GM19372 (cell line): Measurements from ENCODE around the gene UQCR11.

Source experiments
- ATAC-seq: cut with Tn5 transposase; IDR thresholded peaks from one replicate; pipeline ENCODE4 v1.9.1; 2021; ENCODE audit warnings: mild to moderate bottlenecking, low read depth, moderate library complexity; ENCODE audit not compliant: unreplicated experiment

UQCR11 gene

GRCh38 chr19:1618157-1619093 is 13.2 kb upstream of the UQCR11 start:
- ATAC-seq, result no peak

- no peak for ATAC-seq
These were observed 11.6 kb upstream of the UQCR11 start for GRCh38 chr19:1616875-1617274.

GRCh38 chr19:1616396-1616795 is 11.1 kb upstream of the UQCR11 start:
- no peak for ATAC-seq

- no peak for ATAC-seq
These were observed 10.0 kb upstream of the UQCR11 start for GRCh38 chr19:1615156-1615765.

- ATAC-seq, result no peak
These were observed 8.7 kb upstream of the UQCR11 start for GRCh38 chr19:1613808-1614570.

GRCh38 chr19:1613146-1613545 is 7.9 kb upstream of the UQCR11 start:
- ATAC-seq, result no peak

- ATAC-seq, result no peak
These were observed 7.1 kb upstream of the UQCR11 start for GRCh38 chr19:1612114-1613086.

- no peak for ATAC-seq
These were observed 6.1 kb upstream of the UQCR11 start for GRCh38 chr19:1611353-1611752.

- no peak for ATAC-seq
These were observed 5.3 kb upstream of the UQCR11 start for GRCh38 chr19:1610579-1610978.

- ATAC-seq, result no peak
These were observed 4.6 kb upstream of the UQCR11 start for GRCh38 chr19:1609680-1610474.

- ATAC-seq, result no peak
These were observed 3.8 kb upstream of the UQCR11 start for GRCh38 chr19:1609103-1609396.

- no peak for ATAC-seq
These were observed 3.3 kb upstream of the UQCR11 start for GRCh38 chr19:1608359-1609102.

GRCh38 chr19:1606138-1606651 is 933 bp upstream of the UQCR11 start:
- ATAC-seq, result no peak

- no peak for ATAC-seq
These were observed 3.1 kb downstream of the UQCR11 start for GRCh38 chr19:1602091-1602707.

GRCh38 chr19:1601613-1602064 is 3.6 kb downstream of the UQCR11 start:
- no peak for ATAC-seq

- no peak for ATAC-seq
These were observed 5.8 kb downstream of the UQCR11 start for GRCh38 chr19:1599460-1599846.

GRCh38 chr19:1598777-1599459 is 6.3 kb downstream of the UQCR11 start:
- no peak for ATAC-seq

- no peak for ATAC-seq
These were observed 11.8 kb downstream of the UQCR11 start for GRCh38 chr19:1593501-1593772.
